HFFc6 (cell line): ENCODE measurements around the gene STK35. TPM values are rescaled to one million over a fixed set of nuclear protein-coding genes. Genes with fewer than 3 reads are reported as not detected.
"Not testable (repeated sequence)": the region's sequence is repeated elsewhere in the genome, so short reads cannot be mapped to it uniquely, and the experiment has no call there.

Experiments
- DNase-seq: peaks from one replicate; pipeline ENCODE4 v3.0.0-alpha.2; 2018
- H3K27ac Mint-ChIP-seq: 2 replicates; pipeline ENCODE4 v1.8.0; 2020; ENCODE audit warnings: mild to moderate bottlenecking, mixed read lengths
- H3K27me3 Mint-ChIP-seq: 2 replicates; pipeline ENCODE4 v1.8.0; 2021; ENCODE audit warnings: mild to moderate bottlenecking, moderate library complexity, mixed read lengths; ENCODE audit not compliant: insufficient read depth
- H3K36me3 Mint-ChIP-seq: 2 replicates; pipeline ENCODE4 v1.8.0; 2021; ENCODE audit warnings: low read depth, mixed read lengths
- H3K4me1 Mint-ChIP-seq: 2 replicates; pipeline ENCODE4 v1.8.0; 2020; ENCODE audit warnings: low read depth, mixed read lengths
- H3K4me3 Mint-ChIP-seq: 2 replicates; pipeline ENCODE4 v1.8.0; 2020; ENCODE audit warnings: mild to moderate bottlenecking, moderate library complexity, mixed read lengths
- H3K9me3 Mint-ChIP-seq: 2 replicates; pipeline ENCODE4 v1.8.0; 2020; ENCODE audit warnings: mild to moderate bottlenecking, mixed read lengths
- total RNA-seq, 6 experiments: library from RNA; stranded (reverse); fragmentation: NEBNext Ultra II Directional; extraction: Animal tissue kit (Norgen Biotek cat#: 25700); gene quantifications; 2 replicates in 1 of 6; 3 replicates in 5 of 6; pipeline ENCODE4 v1.2.3, GENCODE V29; 2021
- TF ChIP-seq, protein P1 (sequence below): fragments of 200-600 bp; sonication (generic); IDR thresholded peaks from 2 replicates; pipeline ENCODE4 v1.5.0; 2021; ENCODE audit warnings: antibody characterized with exemption, mild to moderate bottlenecking

The STK35 gene
- total RNA-seq, 6 experiments from 2014 or later, result 14.0 to 16.7 (median 15.1) TPM

DNA sequence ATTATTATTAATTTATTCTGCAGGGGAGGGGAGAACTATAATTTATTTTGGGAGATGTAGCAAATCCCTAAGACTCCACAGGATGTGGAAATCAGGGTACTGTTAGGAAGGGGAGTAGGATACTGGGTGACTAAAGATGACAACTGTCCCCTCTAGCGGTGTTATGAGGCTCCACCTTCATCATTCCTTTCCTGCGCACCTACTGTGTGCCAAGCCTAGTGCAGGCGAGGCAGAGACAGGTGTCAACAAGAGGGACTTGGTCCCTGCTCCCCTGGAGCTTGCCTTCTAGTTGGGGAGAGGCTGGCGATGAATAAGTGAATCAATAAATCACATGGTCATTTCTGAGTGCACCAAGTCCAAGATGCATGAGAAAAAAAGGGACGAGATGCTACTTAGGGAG is 65.5 kb downstream of the STK35 start:
- no peak overlapping the region for H3K27ac Mint-ChIP-seq
- H3K36me3 Mint-ChIP-seq, result no peaks in the 10 kb centered on the region

DNA sequence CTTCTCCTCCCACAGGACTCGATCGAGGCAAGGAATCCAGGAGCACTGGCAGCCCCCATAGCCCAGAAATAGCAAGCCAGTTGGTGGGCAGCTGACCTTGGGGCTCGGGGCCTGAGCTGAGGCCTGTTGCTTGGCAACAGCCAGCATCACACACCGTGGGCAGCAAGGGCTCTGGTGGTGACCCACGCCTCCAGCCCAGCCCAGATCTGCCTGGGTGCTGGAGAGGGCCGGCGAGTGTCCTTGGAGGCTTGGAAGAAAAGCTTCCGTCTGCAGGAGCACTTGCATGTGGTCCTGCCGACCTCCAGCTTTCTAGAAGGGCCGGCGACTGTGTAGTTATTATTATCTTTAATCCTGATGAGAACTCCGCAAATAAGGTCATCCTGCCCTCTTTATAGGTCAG is 67.3 kb downstream of the STK35 start:
- Mint-ChIP-seq H3K9me3 (no peaks in the 10 kb centered on the region), H3K4me3 (no peak overlapping the region), H3K27ac (no peak overlapping the region), H3K27me3 (peaks cover 17% of the 10 kb centered on the region), H3K36me3 (no peaks in the 10 kb centered on the region), H3K4me1 (peaks cover 6% of the 10 kb centered on the region)
- no peak for DNase-seq
- TF ChIP-seq, protein P1, sequence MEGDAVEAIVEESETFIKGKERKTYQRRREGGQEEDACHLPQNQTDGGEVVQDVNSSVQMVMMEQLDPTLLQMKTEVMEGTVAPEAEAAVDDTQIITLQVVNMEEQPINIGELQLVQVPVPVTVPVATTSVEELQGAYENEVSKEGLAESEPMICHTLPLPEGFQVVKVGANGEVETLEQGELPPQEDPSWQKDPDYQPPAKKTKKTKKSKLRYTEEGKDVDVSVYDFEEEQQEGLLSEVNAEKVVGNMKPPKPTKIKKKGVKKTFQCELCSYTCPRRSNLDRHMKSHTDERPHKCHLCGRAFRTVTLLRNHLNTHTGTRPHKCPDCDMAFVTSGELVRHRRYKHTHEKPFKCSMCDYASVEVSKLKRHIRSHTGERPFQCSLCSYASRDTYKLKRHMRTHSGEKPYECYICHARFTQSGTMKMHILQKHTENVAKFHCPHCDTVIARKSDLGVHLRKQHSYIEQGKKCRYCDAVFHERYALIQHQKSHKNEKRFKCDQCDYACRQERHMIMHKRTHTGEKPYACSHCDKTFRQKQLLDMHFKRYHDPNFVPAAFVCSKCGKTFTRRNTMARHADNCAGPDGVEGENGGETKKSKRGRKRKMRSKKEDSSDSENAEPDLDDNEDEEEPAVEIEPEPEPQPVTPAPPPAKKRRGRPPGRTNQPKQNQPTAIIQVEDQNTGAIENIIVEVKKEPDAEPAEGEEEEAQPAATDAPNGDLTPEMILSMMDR, result no peak

More for the DNA sequence above, 65.5 kb downstream of the STK35 start:
- DNase-seq, result no peak
- Mint-ChIP-seq H3K4me3 (no peak overlapping the region), H3K27me3 (peaks cover 20% of the 10 kb centered on the region), H3K9me3 (no peaks in the 10 kb centered on the region), H3K4me1 (no peaks in the 10 kb centered on the region; the same call in 1 of the 2 replicates)
- TF ChIP-seq, protein P1, result no peak

DNA sequence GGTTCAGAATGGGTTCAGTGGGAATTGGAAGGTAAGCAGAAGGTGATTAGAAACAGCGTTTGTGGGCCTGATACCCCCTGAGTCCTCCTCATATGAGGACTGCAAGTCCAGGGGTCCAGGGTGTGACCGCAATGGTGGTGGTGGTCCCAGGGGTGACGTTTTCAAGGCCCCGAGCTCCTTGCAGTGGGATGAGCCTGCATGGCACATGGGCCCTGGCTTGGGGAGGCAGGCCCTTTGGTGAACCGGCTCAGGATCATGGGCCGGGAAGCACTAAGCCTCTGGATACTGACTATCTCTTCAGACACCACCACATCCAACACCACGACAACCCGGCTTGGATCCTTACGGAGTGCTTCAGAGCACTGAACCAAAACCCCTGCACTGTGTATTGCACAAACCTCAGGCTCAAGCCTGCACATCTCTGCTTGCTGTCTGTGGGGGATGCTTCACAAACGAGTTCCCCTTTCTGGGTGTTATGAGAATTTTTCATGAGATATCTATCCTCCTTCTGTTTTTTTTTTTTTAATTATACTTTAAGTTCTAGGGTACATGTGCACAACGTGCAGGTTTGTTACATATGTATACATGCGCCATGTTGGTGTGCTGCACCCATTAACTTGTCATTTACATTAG is 67.9 kb downstream of the STK35 start:
- Mint-ChIP-seq H3K27me3 (peaks cover 20% of the 10 kb centered on the region), H3K9me3 (no peaks in the 10 kb centered on the region), H3K27ac (no peak overlapping the region), H3K4me3 (no peak overlapping the region), H3K36me3 (no peaks in the 10 kb centered on the region), H3K4me1 (peaks cover 6% of the 10 kb centered on the region)
- DNase-seq, result no peak
- TF ChIP-seq, protein P1, result no peak

DNA sequence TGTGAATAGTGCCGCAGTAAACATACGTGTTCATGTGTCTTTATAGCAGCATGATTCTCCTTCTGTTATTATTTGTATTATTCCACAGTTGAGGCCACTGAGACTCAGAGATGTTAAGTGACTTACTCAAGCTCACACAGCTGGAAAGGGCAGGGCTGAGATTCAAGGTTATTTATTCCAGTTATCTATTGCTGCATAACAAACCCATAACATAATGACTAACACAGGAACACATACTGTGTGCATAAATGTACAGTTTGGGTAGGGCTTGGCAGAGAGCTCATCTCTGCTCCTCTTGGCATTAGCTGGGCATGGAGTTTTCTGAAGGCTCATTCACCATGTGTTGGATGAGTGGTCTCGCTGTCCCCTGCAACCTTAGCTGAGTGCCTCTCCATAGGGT is 68.8 kb downstream of the STK35 start:
- H3K27me3 Mint-ChIP-seq, result peaks cover 22% of the 10 kb centered on the region
- TF ChIP-seq, protein P1, result no peak

DNA sequence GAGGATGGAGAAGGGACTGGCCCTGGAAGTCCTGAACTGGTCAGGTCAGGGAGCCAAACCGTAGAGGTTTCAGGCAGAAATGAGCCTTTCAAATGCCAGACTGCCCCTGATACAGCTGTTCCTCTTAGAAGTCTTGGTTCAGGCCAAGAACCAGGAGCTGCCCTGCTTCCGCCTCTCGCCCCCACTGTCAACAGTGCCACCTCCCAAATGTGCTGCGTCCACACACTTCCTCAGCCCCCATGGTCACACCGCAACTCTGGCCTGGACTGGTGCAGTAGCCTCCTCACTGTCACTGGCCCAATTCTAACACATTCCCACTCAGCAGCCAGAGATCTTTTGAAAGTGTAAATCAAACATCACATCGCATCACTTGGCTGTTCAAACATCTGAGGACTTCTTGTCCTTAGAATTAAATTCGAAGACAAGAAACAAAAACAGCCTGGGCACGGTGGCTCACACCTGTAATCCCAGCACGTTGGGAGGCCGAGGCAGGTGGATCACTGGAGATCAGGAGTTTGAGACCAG is 69.7 kb downstream of the STK35 start:
- no peak for DNase-seq
- no peaks in the 10 kb centered on the region for H3K9me3 Mint-ChIP-seq
- peaks cover 6% of the 10 kb centered on the region for H3K4me1 Mint-ChIP-seq
- no peak overlapping the region for H3K4me3 Mint-ChIP-seq
- no peaks in the 10 kb centered on the region for H3K36me3 Mint-ChIP-seq
- TF ChIP-seq, protein P1, result no peak
- H3K27ac Mint-ChIP-seq, result no peak overlapping the region
- peaks cover 27% of the 10 kb centered on the region for H3K27me3 Mint-ChIP-seq

More for the DNA sequence above, 68.8 kb downstream of the STK35 start:
- Mint-ChIP-seq H3K36me3 (no peaks in the 10 kb centered on the region), H3K4me1 (peaks cover 6% of the 10 kb centered on the region), H3K4me3 (no peak overlapping the region), H3K9me3 (no peaks in the 10 kb centered on the region), H3K27ac (no peak overlapping the region)
- no peak for DNase-seq

DNA sequence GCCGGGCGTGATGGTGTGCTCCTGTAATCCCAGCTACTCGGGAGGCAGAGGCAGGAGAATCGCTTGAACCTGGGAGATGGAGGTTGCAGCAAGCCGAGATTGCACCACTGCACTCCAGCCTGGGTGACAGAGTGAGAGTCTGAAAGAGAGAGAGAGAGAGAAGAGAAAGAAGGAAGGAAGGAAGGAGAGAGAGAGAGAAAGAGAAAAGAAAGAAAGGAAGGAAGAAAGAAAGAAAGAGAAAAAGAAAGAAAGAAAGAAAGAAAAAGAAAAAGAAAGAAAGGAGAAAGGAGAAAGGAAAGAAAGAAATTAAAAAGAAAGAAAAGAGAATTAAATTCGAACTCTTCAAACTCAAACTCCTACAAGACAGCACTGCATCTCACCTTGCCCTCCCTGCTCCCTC is 70.2 kb downstream of the STK35 start:
- not testable (repeated sequence) for DNase-seq, H3K4me3 Mint-ChIP-seq, H3K9me3 Mint-ChIP-seq, H3K27ac Mint-ChIP-seq, H3K36me3 Mint-ChIP-seq, H3K4me1 Mint-ChIP-seq
- peaks cover 32% of the 10 kb centered on the region for H3K27me3 Mint-ChIP-seq
